ENCODE results near the gene SMAD7. TPM values are rescaled to one million over a fixed set of nuclear protein-coding genes. Genes with fewer than 3 reads are reported as not detected.

The SMAD7 gene
- total RNA-seq, 4 donors from 2014 or later = 22.5 to 54.9 (median 40.0) TPM

GRCh38 chr18:48987821-48988220 lies 37.1 kb upstream of the SMAD7 start:
- intact Hi-C loops (cut with DNase I) = no loop called here
- no peaks in the 10 kb centered on the region for H3K9me3 ChIP-seq
- 87% methylated on average over 8 of the region's 8 CpGs for WGBS
- no peak overlapping the region for H3K4me3 ChIP-seq
- no peak overlapping the region for H3K27ac ChIP-seq (replicated peaks in 1 of 4)
- TF ChIP-seq POLR2A (IDR thresholded peaks at IDR 0.05; ENCODE audit: low read depth) = no peak
- no peak for TF ChIP-seq POLR2AphosphoS5 (IDR thresholded peaks at IDR 0.05)
- no peak for TF ChIP-seq EP300 (IDR thresholded peaks at IDR 0.05)
- no peak for TF ChIP-seq CTCF (IDR thresholded peaks at IDR 0.05)
- no peaks in the 10 kb centered on the region for H3K36me3 ChIP-seq
- DNase-seq (ENCODE audit: extremely low spot score) = no peak
- H3K27me3 ChIP-seq = no peaks in the 10 kb centered on the region
- peaks cover 8 to 38% (median 18%) of the 10 kb centered on the region in 4 donors for H3K4me1 ChIP-seq

- Histone ChIP-seq H3K27ac (replicated peaks in 1 of 4) (no peak overlapping the region), H3K27me3 (no peaks in the 10 kb centered on the region), H3K4me1 (peaks cover 4 to 32% (median 13%) of the 10 kb centered on the region in 4 donors), H3K9me3 (no peaks in the 10 kb centered on the region), H3K36me3 (no peaks in the 10 kb centered on the region), H3K4me3 (no peak overlapping the region)
- no peak for DNase-seq (ENCODE audit: extremely low spot score)
- TF ChIP-seq POLR2AphosphoS5 (IDR thresholded peaks at IDR 0.05) (no peak), CTCF (IDR thresholded peaks at IDR 0.05) (no peak), EP300 (IDR thresholded peaks at IDR 0.05) (no peak), POLR2A (IDR thresholded peaks at IDR 0.05; ENCODE audit: low read depth) (no peak)
- WGBS = 94% methylated on average over 20 of the region's 20 CpGs
- intact Hi-C loops (cut with DNase I) = no loop called here
Measured at GRCh38 chr18:48986851-48987761, 36.3 kb upstream of the SMAD7 start.

GRCh38 chr18:48985161-48985560 lies 34.4 kb upstream of the SMAD7 start:
- Histone ChIP-seq H3K27ac (replicated peaks in 1 of 4) (no peak overlapping the region), H3K9me3 (no peaks in the 10 kb centered on the region), H3K36me3 (no peaks in the 10 kb centered on the region), H3K27me3 (no peaks in the 10 kb centered on the region), H3K4me3 (no peak overlapping the region), H3K4me1 (peaks cover 0 to 15% (median 2%) of the 10 kb centered on the region in 4 donors)
- 88% methylated on average over 3 of the region's 3 CpGs for WGBS
- TF ChIP-seq POLR2AphosphoS5 (IDR thresholded peaks at IDR 0.05) (no peak), EP300 (IDR thresholded peaks at IDR 0.05) (no peak), CTCF (IDR thresholded peaks at IDR 0.05) (no peak)
- intact Hi-C loops (cut with DNase I) = no loop called here
- DNase-seq (ENCODE audit: extremely low spot score) = no peak

GRCh38 chr18:48983793-48984437 lies 33.1 kb upstream of the SMAD7 start:
- Histone ChIP-seq H3K36me3 (no peaks in the 10 kb centered on the region), H3K4me3 (no peak overlapping the region), H3K27me3 (no peaks in the 10 kb centered on the region), H3K9me3 (no peaks in the 10 kb centered on the region), H3K4me1 (peaks cover 0 to 15% (median 0%) of the 10 kb centered on the region in 4 donors), H3K27ac (replicated peaks in 1 of 4) (no peak overlapping the region)
- WGBS = 87% methylated on average over 8 of the region's 8 CpGs
- no peak for DNase-seq (ENCODE audit: extremely low spot score)
- no peak for TF ChIP-seq POLR2A (IDR thresholded peaks at IDR 0.05; ENCODE audit: low read depth)
- TF ChIP-seq EP300 (IDR thresholded peaks at IDR 0.05) = no peak
- TF ChIP-seq CTCF (IDR thresholded peaks at IDR 0.05) = no peak
- TF ChIP-seq POLR2AphosphoS5 (IDR thresholded peaks at IDR 0.05) = no peak
- intact Hi-C loops (cut with DNase I) = no loop called here

All from esophagus muscularis mucosa (tissue), 4 donors.